Neural progenitor cell (in vitro differentiated cells): ENCODE measurements around the gene DDX60. TPM values are rescaled to one million over a fixed set of nuclear protein-coding genes. Genes with fewer than 3 reads are reported as not detected.
"Not testable (repeated sequence)": the region's sequence is repeated elsewhere in the genome, so short reads cannot be mapped to it uniquely, and the experiment has no call there.

Experiments used
- DNase-seq: peaks from one replicate; pipeline ENCODE4 v3.0.0-alpha.2; 2016; ENCODE audit warnings: low spot score
- H2AFZ ChIP-seq: fragments of 200-600 bp; sonication (generic); replicated peaks from 2 replicates; pipeline ENCODE4 v1.6.1; 2016; ENCODE audit warnings: antibody characterized with exemption
- H3F3A ChIP-seq: fragments of 200-600 bp; sonication (generic); 2 replicates; pipeline ENCODE4 v1.6.1; 2016; ENCODE audit warnings: antibody characterized with exemption, low read depth
- H3K27ac ChIP-seq: fragments of 200-600 bp; sonication (generic); 2 replicates; pipeline ENCODE4 v1.5.1; 2016; ENCODE audit warnings: mild to moderate bottlenecking
- H3K27me3 ChIP-seq: fragments of 200-600 bp; sonication (generic); 2 replicates; pipeline ENCODE4 v1.6.1; 2016; ENCODE audit warnings: mild to moderate bottlenecking, moderate library complexity
- H3K36me3 ChIP-seq: fragments of 200-600 bp; sonication (generic); 2 replicates; pipeline ENCODE4 v1.5.1; 2016
- H3K4me1 ChIP-seq: fragments of 200-600 bp; sonication (generic); 2 replicates; pipeline ENCODE4 v1.6.1; 2016; ENCODE audit warnings: mixed run types
- H3K4me2 ChIP-seq: fragments of 200-600 bp; sonication (generic); 2 replicates; pipeline ENCODE4 v1.6.1; 2016
- H3K4me3 ChIP-seq: fragments of 200-600 bp; sonication (generic); 2 replicates; pipeline ENCODE4 v1.5.1; 2016
- H3K79me2 ChIP-seq: fragments of 200-600 bp; sonication (generic); 2 replicates; pipeline ENCODE4 v1.6.1; 2016; ENCODE audit warnings: low read depth
- H3K9ac ChIP-seq: fragments of 200-600 bp; sonication (generic); 2 replicates; pipeline ENCODE4 v1.6.1; 2016
- H3K9me3 ChIP-seq: fragments of 200-600 bp; sonication (generic); 2 replicates; pipeline ENCODE4 v1.5.1; 2016; ENCODE audit warnings: low read depth
- H4K20me1 ChIP-seq: fragments of 200-600 bp; sonication (generic); 2 replicates; pipeline ENCODE4 v1.6.1; 2016; ENCODE audit warnings: low read depth
- H3K27ac Mint-ChIP-seq: 3 replicates; pipeline ENCODE4 v1.8.0; 2021; ENCODE audit warnings: mixed read lengths
- H3K27me3 Mint-ChIP-seq: 2 replicates; pipeline ENCODE4 v1.8.0; 2022; ENCODE audit warnings: low read depth, mild to moderate bottlenecking, inconsistent platforms, moderate library complexity, mixed read lengths; ENCODE audit not compliant: insufficient read depth
- H3K36me3 Mint-ChIP-seq: 3 replicates; pipeline ENCODE4 v1.8.0; 2021; ENCODE audit warnings: mixed read lengths
- H3K4me1 Mint-ChIP-seq: 3 replicates; pipeline ENCODE4 v1.8.0; 2021; ENCODE audit warnings: mixed read lengths
- H3K4me3 Mint-ChIP-seq: 3 replicates; pipeline ENCODE4 v1.8.0; 2021; ENCODE audit warnings: mild to moderate bottlenecking, moderate library complexity, mixed read lengths
- H3K9me3 Mint-ChIP-seq: 3 replicates; pipeline ENCODE4 v1.8.0; 2020; ENCODE audit warnings: mixed read lengths
- CTCF ChIP-seq: fragments of 200-600 bp; sonication (generic); IDR thresholded peaks from 2 replicates; pipeline ENCODE4 v1.5.1; 2017; ENCODE audit warnings: antibody characterized with exemption, mild to moderate bottlenecking
- EZH2 ChIP-seq: fragments of 200-600 bp; sonication (generic); IDR thresholded peaks from 2 replicates; pipeline ENCODE4 v1.6.1; 2017; ENCODE audit warnings: antibody characterized with exemption, mild to moderate bottlenecking, moderate library complexity
- EZH2phosphoT487 ChIP-seq: fragments of 200-600 bp; sonication (generic); IDR thresholded peaks from 2 replicates; pipeline ENCODE4 v1.6.1; 2017; ENCODE audit warnings: antibody characterized with exemption
- total RNA-seq: library from RNA; depleted of rRNA; stranded (reverse); fragments of >200 nt; gene quantifications from 2 replicates; pipeline ENCODE4 v1.2.3, GENCODE V29; 2015; ENCODE audit warnings: low replicate concordance

The DDX60 gene
- total RNA-seq, 1 donor from 2014 or later = 7.8 TPM

- Histone ChIP-seq H3K9ac (no peak overlapping the region), H3K4me3 (no peak overlapping the region), H3K27ac (no peak overlapping the region), H2AFZ (no peak overlapping the region), H4K20me1 (no peaks in the 10 kb centered on the region), H3K9me3 (no peaks in the 10 kb centered on the region), H3K4me1 (no peaks in the 10 kb centered on the region), H3K27me3 (no peaks in the 10 kb centered on the region), H3K79me2 (no peaks in the 10 kb centered on the region), H3K4me2 (no peak overlapping the region), H3K36me3 (no peaks in the 10 kb centered on the region), H3F3A (no peaks in the 10 kb centered on the region)
- no peak overlapping the region for H3K4me3 Mint-ChIP-seq
- TF ChIP-seq EZH2phosphoT487 (no peak), CTCF (no peak), EZH2 (no peak)
- H3K27ac Mint-ChIP-seq = no peak overlapping the region
- no peaks in the 10 kb centered on the region for H3K36me3 Mint-ChIP-seq
- no peaks in the 10 kb centered on the region for H3K27me3 Mint-ChIP-seq
- no peak for DNase-seq
- H3K9me3 Mint-ChIP-seq = no peaks in the 10 kb centered on the region
- H3K4me1 Mint-ChIP-seq = peaks cover 6% of the 10 kb centered on the region
Observed at GRCh38 chr4:168304744-168305459, 13.7 kb downstream of the DDX60 start.

GRCh38 chr4:168303430-168303829, 15.1 kb downstream of the DDX60 start:
- not testable (repeated sequence) for H3K27me3 Mint-ChIP-seq, DNase-seq, H4K20me1 ChIP-seq, H3K79me2 ChIP-seq, H3K36me3 ChIP-seq, H3K27ac Mint-ChIP-seq, H3K4me3 Mint-ChIP-seq, H3K9ac ChIP-seq, H2AFZ ChIP-seq, H3K9me3 ChIP-seq, H3K9me3 Mint-ChIP-seq, H3F3A ChIP-seq, H3K27ac ChIP-seq, H3K27me3 ChIP-seq, H3K4me3 ChIP-seq, H3K4me2 ChIP-seq, H3K36me3 Mint-ChIP-seq, H3K4me1 ChIP-seq, H3K4me1 Mint-ChIP-seq

- H3K4me1 Mint-ChIP-seq = no peaks in the 10 kb centered on the region
- Histone ChIP-seq H3K79me2 (no peaks in the 10 kb centered on the region), H3K4me3 (no peak overlapping the region), H3F3A (no peaks in the 10 kb centered on the region), H4K20me1 (no peaks in the 10 kb centered on the region), H3K9ac (no peak overlapping the region), H3K4me2 (no peak overlapping the region), H3K27ac (no peak overlapping the region), H3K36me3 (no peaks in the 10 kb centered on the region), H3K27me3 (no peaks in the 10 kb centered on the region), H3K4me1 (peaks cover 5% of the 10 kb centered on the region), H3K9me3 (no peaks in the 10 kb centered on the region), H2AFZ (no peak overlapping the region)
- H3K36me3 Mint-ChIP-seq = no peaks in the 10 kb centered on the region
- H3K9me3 Mint-ChIP-seq = no peaks in the 10 kb centered on the region
- no peak for DNase-seq
- H3K4me3 Mint-ChIP-seq = no peak overlapping the region
- no peak overlapping the region for H3K27ac Mint-ChIP-seq
- H3K27me3 Mint-ChIP-seq = no peaks in the 10 kb centered on the region
- no peak for TF ChIP-seq EZH2phosphoT487
- no peak for TF ChIP-seq CTCF
Observed at GRCh38 chr4:168293386-168293975, 25.1 kb downstream of the DDX60 start.

GRCh38 chr4:168291242-168291641, 27.3 kb downstream of the DDX60 start:
- DNase-seq = no peak
- Mint-ChIP-seq H3K27ac (no peak overlapping the region), H3K27me3 (no peaks in the 10 kb centered on the region), H3K36me3 (no peaks in the 10 kb centered on the region), H3K4me3 (no peak overlapping the region), H3K9me3 (no peaks in the 10 kb centered on the region), H3K4me1 (no peaks in the 10 kb centered on the region)
- H4K20me1 ChIP-seq = no peaks in the 10 kb centered on the region
- no peaks in the 10 kb centered on the region for H3K79me2 ChIP-seq
- H3K4me3 ChIP-seq = no peak overlapping the region
- no peaks in the 10 kb centered on the region for H3K27me3 ChIP-seq
- no peaks in the 10 kb centered on the region for H3F3A ChIP-seq
- no peak overlapping the region for H2AFZ ChIP-seq
- TF ChIP-seq CTCF (no peak), EZH2 (no peak), EZH2phosphoT487 (no peak)
- no peak overlapping the region for H3K9ac ChIP-seq
- no peaks in the 10 kb centered on the region for H3K9me3 ChIP-seq
- no peak overlapping the region for H3K4me2 ChIP-seq
- no peaks in the 10 kb centered on the region for H3K36me3 ChIP-seq
- H3K27ac ChIP-seq = no peak overlapping the region
- H3K4me1 ChIP-seq = peaks cover 5% of the 10 kb centered on the region

- H3K36me3 ChIP-seq, DNase-seq, H3K27me3 Mint-ChIP-seq, H3K4me3 Mint-ChIP-seq, H4K20me1 ChIP-seq, H3K79me2 ChIP-seq, H3K4me2 ChIP-seq, H3F3A ChIP-seq, H3K9ac ChIP-seq, H3K27ac Mint-ChIP-seq, H3K27me3 ChIP-seq, H2AFZ ChIP-seq, H3K4me1 Mint-ChIP-seq, H3K4me1 ChIP-seq, H3K36me3 Mint-ChIP-seq, H3K4me3 ChIP-seq, H3K9me3 ChIP-seq, H3K9me3 Mint-ChIP-seq, H3K27ac ChIP-seq: not testable (repeated sequence)
Observed at GRCh38 chr4:168285850-168286249, 32.7 kb downstream of the DDX60 start.
